ENCODE data around the gene SLIT3.
"Not testable (repeated sequence)": the region's sequence is repeated elsewhere in the genome, so short reads cannot be mapped to it uniquely, and the experiment has no call there.

Gene SLIT3

DNA sequence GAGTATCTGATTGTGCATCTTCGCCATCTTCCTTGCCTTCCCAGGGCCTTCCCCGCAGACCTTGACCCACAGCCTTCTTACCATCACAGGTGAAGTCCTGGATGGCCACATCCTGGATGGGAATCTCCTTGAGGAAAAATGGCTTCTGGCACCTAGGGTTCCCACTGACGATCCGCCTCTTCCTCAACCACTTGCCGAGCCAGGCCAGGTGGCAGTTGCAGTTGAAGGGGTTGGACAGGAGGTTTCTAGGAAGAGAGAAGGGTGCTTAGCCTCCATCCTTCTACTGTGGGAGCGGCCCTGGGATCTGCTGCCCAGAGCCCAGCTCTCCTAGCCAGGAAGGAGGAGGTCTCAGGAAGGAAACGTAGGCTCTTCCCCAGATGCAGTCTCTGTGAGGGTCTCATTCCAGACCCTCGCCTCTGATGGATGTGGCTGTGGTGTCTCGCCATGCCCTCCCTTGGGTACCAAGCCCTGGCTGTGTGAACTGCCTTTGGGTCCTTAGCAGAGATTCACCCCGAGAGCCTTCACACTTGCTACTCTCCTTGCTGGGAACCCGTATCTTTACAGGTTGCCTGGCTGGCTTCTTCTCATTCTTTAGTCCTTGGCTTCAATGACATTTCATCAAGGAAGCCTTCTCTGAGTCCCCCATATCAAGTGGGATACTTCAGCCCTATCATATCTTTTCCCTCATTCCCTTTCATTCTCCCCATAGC, 551.4 kb downstream of the SLIT3 start:
- no peak for DNase-seq

DNA sequence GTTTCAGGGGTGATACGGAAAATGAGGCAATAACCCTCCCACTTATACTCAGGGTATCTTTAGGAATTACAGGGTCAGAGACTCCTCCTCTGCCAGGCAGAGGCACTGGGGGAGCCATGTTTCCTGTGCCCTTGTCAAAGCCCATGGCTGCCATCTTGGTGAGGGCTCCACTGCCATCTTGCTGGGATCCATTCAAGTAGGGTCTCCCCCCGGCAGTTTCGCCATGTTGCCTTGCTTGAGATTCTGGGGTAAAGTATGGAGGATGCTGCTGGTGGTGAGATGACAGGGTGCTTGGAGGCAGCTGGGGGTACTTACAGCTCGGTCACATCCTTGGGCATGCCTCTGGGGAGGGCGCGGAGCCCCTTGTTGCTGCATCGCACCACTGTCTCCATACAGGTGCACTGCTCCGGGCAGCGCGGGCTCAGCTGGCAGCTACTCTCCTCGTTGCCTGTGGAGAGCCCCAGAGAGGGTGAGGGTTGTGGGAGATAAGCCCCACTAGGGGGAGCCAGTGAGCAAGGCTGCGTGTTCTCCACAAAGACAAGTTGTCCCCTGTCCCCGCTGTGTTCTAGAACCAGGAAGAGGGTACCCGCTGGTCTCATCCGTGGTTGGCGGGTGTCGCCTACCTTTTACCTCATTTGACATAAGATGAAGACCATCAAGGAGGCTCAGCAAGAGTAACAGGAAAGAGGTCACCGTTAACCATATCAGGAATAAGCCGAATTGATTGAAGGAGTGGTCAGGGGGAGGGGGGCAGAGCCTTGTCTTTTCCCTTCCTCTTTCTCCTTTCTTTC, 552.8 kb downstream of the SLIT3 start:
- DNase-seq: peak; percentile 57 to 85 (median 70)

DNA sequence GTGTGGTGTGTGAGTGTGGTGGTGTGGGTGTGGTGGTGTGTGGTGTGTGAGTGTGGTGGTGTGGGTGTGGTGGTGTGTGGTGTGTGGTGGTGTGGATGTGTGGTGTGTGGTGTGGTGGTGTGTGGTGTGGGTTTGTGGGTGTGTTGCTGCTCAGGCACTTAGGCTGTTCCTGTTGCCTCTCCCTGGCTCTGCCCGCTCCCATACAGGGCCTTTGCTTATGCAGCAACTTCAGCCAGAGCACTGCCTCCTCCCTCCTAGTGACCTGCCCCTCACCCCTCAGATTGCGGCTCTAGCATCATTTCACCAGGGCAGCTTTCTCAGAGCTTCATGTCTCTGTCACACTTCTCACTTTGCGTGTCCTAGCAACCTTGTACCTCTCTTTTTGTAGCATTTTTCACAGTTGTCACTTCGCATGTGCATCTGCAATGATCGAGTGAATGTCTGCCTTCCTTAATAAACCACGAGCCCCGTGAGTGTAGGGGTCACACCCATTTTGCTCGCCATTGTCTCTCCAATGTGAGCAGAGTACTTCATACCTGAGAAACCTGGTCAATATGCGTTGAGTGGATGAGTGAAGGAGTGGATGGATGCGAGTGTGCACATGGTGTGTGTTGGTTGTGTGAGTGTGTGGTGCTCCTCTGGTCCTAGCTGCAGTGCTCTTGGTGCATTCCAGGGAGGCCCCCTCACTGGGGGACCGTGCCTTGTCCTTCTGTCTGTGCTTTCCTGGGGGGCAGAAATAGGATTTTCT, 553.9 kb downstream of the SLIT3 start:
- no peak for DNase-seq

- not testable (repeated sequence) for DNase-seq
Measured at GRCh38 chr5:168746126-168746892, 554.6 kb downstream of the SLIT3 start.

DNA sequence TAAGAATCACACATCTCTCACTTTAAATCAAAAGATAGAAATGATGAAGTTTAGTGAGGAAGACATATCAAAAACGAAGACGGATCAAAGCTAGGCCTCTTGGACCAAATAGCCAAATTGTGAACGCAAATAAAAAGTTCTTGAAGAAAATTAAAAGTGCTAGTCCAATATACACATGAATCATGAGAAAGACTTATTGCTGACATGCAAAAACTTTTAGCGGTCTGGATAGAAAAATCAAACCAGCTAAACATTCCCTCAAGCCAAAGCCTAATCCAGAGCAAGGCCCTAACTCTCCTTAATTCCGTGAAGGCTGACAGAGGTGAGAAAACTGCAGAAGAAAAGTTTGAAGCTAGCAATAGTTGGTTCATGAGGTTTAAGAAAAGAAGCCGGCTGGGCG, 557.3 kb downstream of the SLIT3 start:
- DNase-seq: no peak

DNA sequence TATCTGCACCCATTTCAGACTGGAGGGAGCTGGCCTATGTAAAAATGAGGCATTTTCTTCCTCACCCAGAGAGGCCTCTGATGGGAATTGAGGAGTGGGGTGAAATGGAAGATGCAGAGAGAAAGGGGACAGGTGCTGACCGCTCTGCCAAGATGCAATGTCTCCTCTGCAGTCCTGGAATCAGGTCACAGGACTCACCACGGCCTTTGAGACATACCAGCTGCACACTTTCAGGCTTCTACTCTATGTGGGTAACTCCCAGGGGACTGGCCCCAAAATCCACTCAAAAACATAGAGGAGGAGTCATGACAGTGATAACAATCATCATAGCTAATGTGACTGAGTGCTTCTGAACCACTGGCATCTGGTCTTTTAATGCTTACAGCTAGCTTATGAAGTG, 558.6 kb downstream of the SLIT3 start:
- DNase-seq: not testable (repeated sequence)

DNA sequence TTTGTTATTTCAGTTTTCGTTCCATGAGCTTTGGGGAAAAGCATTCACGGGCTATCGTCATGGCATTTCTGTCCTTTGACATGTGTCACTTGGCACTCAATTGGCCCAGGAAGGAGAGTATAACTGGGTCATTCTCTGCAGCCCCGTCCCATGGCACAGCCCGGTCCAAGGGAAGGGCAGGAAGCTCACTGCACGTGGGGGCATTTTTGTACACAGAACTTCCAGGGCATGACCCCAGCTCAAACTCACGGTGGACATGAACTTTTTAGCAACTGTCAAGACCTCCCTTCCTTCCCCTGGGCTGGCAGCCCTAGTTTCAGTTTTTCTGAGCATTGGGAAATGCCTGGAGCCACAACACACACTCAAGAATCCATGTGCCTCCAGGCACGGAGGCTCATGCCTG, 560.1 kb downstream of the SLIT3 start:
- DNase-seq: no peak

GRCh38 chr5:168740092-168740800, 560.7 kb downstream of the SLIT3 start:
- no peak for DNase-seq

GRCh38 chr5:168737066-168737465, 563.9 kb downstream of the SLIT3 start:
- no peak for DNase-seq

DNA sequence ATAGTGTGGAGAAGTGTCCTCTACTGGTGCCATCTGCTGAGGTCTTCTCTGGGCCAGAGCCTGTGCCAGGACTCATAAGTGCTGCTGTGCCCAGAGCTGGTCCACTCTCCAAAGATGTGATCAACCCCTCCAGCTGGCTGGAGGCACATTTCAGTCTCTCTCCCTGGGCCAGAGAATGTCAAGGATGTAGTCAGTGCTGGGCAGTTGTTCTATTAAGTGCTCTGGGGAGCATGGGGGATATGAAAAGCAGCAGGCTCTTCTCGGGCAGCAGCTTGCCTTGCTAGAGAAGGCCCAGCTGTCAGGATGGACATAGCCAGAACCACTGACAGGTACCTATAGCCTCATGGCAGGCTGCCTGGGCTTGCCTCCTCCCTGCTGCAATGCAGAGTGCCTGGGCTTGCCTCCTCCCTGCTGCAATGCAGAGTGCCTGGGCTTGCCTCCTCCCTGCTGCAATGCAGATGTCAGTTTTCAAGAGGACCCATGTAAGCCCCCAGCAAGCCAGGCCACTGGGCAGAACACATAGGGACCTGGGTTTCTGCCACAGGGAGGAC, 564.6 kb downstream of the SLIT3 start:
- no peak for DNase-seq

- no peak for DNase-seq
Measured at GRCh38 chr5:168734620-168735300, 566.2 kb downstream of the SLIT3 start.

- no peak for DNase-seq
Measured at GRCh38 chr5:168734119-168734518, 566.8 kb downstream of the SLIT3 start.

GRCh38 chr5:168728546-168729211, 572.3 kb downstream of the SLIT3 start:
- DNase-seq: no peak

- no peak for DNase-seq
Measured at GRCh38 chr5:168727547-168727946, 573.4 kb downstream of the SLIT3 start.

- DNase-seq: no peak
Measured at GRCh38 chr5:168726342-168726741, 574.6 kb downstream of the SLIT3 start.

- DNase-seq: no peak
Measured at GRCh38 chr5:168724227-168724626, 576.7 kb downstream of the SLIT3 start.

- DNase-seq: no peak
Measured at GRCh38 chr5:168723037-168723436, 577.9 kb downstream of the SLIT3 start.

- no peak for DNase-seq
Measured at GRCh38 chr5:168721966-168722365, 579.0 kb downstream of the SLIT3 start.

DNA sequence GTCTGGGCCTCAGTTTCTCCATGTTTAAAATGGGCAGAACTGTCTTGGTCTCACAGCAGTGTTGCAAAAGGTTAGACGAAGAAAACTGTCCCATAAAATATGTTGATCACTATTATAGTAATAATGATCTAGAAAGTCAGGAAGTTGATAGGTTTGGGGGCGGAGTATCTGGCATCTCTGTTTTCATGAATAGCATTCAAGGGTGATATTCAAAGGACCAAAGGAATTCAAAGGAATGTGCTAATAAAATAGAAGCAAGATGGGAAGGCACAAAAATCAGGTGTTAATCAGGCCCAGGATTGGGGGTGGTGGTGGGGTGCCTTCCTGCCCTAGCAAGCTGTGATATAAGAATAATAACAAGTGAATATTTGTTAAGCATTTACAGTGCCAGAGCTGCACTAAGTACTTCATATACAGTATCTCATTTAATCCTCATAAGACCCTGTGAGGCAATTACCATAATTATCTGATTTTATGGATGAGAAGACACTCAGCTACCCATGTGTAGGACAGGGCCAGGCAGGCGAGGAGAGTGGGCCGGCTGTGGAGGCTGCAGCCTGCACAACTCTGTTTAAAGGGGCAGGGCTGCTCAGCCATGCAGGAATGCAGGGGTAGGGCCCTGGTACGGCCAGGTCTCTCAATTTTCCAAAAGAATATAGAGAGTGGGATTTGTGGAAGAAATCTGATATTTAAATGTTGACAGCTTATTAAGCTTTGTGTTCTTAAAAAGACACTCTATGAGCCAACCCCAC, 579.8 kb downstream of the SLIT3 start:
- no peak for DNase-seq

- DNase-seq: no peak
Measured at GRCh38 chr5:168720575-168720974, 580.4 kb downstream of the SLIT3 start.
